WTC11 (cell line): ENCODE results near the gene GAL3ST1. TPM values are rescaled to one million over a fixed set of nuclear protein-coding genes. Genes with fewer than 3 reads are reported as not detected.
"Not testable (repeated sequence)": the region's sequence is repeated elsewhere in the genome, so short reads cannot be mapped to it uniquely, and the experiment has no call there.

Source experiments
- ATAC-seq: fragments of 200-7000 bp; cut with Tn5 transposase; 2 replicates; pipeline ENCODE4 v1.10.0; 2021; ENCODE audit warnings: mild to moderate bottlenecking, moderate library complexity
- CTCF ChIA-PET: fragments of 300-600 bp; sonication (Branson Sonifier 250); formaldehyde crosslinking; loops from one replicate; lab custom pipeline; 2021; ENCODE audit warnings: antibody characterized with exemption; lab: Charles Lee
- POLR2A ChIA-PET: fragments of 350-600 bp; sonication (Branson Sonifier 250); formaldehyde crosslinking; loops from one replicate; lab custom pipeline; 2021; ENCODE audit warnings: antibody characterized with exemption; lab: Charles Lee
- DNase-seq: peaks from one replicate; pipeline ENCODE4 v3.0.0; 2021; ENCODE audit warnings: low spot score
- H3K27ac Mint-ChIP-seq: 2 replicates; pipeline ENCODE4 v1.8.0; 2021; ENCODE audit warnings: mixed read lengths
- H3K27me3 Mint-ChIP-seq: 2 replicates; pipeline ENCODE4 v1.8.0; 2021; ENCODE audit warnings: low read depth, mild to moderate bottlenecking, moderate library complexity, mixed read lengths
- H3K36me3 Mint-ChIP-seq: 2 replicates; pipeline ENCODE4 v1.8.0; 2021; ENCODE audit warnings: mixed read lengths
- H3K4me1 Mint-ChIP-seq: 2 replicates; pipeline ENCODE4 v1.8.0; 2022; ENCODE audit warnings: mixed read lengths
- H3K4me3 Mint-ChIP-seq: 2 replicates; pipeline ENCODE4 v1.8.0; 2021; ENCODE audit warnings: mild to moderate bottlenecking, moderate library complexity, mixed read lengths
- H3K9me3 Mint-ChIP-seq: 2 replicates; pipeline ENCODE4 v1.8.0; 2021; ENCODE audit warnings: mixed read lengths
- ATF1 ChIP-seq: sonication (generic); formaldehyde crosslinking; IDR thresholded peaks from 2 replicates; pipeline ENCODE4 v1.8.1; 2023; ENCODE audit warnings: mild to moderate bottlenecking, moderate library complexity, missing genetic modification reagents
- ATF6 ChIP-seq: sonication (generic); formaldehyde crosslinking; IDR thresholded peaks from 2 replicates; pipeline ENCODE4 v1.8.1; 2023; ENCODE audit warnings: mild to moderate bottlenecking, missing genetic modification reagents
- E2F4 ChIP-seq: sonication (generic); formaldehyde crosslinking; IDR thresholded peaks from 2 replicates; pipeline ENCODE4 v1.8.1; 2022; ENCODE audit warnings: low read depth, mild to moderate bottlenecking, moderate library complexity, missing genetic modification reagents, borderline replicate concordance
- ERG ChIP-seq: fragments of 250-450 bp; sonication (Bioruptor Pico); IDR thresholded peaks from 2 replicates; pipeline ENCODE4 v1.8.0; 2021; ENCODE audit warnings: mild to moderate bottlenecking
- HMGA2 ChIP-seq: fragments of 250-450 bp; sonication (Bioruptor Pico); IDR thresholded peaks from 2 replicates; pipeline ENCODE4 v1.4.0; 2021; ENCODE audit warnings: mild to moderate bottlenecking, moderate library complexity
- PRRX2 ChIP-seq: fragments of 250-450 bp; sonication (Bioruptor Pico); IDR thresholded peaks from 2 replicates; pipeline ENCODE4 v1.8.0; 2021; ENCODE audit warnings: mild to moderate bottlenecking
- RORB ChIP-seq: fragments of 250-450 bp; sonication (Bioruptor Pico); IDR thresholded peaks from 2 replicates; pipeline ENCODE4 v1.9.0; 2021; ENCODE audit warnings: mild to moderate bottlenecking
- SP1 ChIP-seq: sonication (generic); formaldehyde crosslinking; conservative IDR thresholded peaks from 2 replicates; pipeline ENCODE4 v1.8.1; 2022; ENCODE audit warnings: missing genetic modification reagents
- TP53 ChIP-seq: sonication (generic); formaldehyde crosslinking; IDR thresholded peaks from 2 replicates; pipeline ENCODE4 v1.8.1; 2023; ENCODE audit warnings: mild to moderate bottlenecking, missing genetic modification reagents
- ZNF121 ChIP-seq: sonication (generic); formaldehyde crosslinking; IDR thresholded peaks from 2 replicates; pipeline ENCODE4 v1.8.0; 2023; ENCODE audit warnings: missing genetic modification reagents
- ZNF416 ChIP-seq: fragments of 250-450 bp; sonication (Bioruptor Pico); IDR thresholded peaks from 2 replicates; pipeline ENCODE4 v1.9.0; 2021; ENCODE audit warnings: mild to moderate bottlenecking, inconsistent platforms
- total RNA-seq: library from RNA; stranded (reverse); gene quantifications from 3 replicates; pipeline ENCODE4 v1.2.3, GENCODE V29; 2021
- TF ChIP-seq, protein P1 (sequence below): sonication (generic); formaldehyde crosslinking; IDR thresholded peaks from 2 replicates; pipeline ENCODE4 v1.8.1; 2022; ENCODE audit warnings: missing genetic modification reagents, borderline replicate concordance
- TF ChIP-seq, protein P2 (sequence below): sonication (generic); formaldehyde crosslinking; IDR thresholded peaks from 2 replicates; pipeline ENCODE4 v1.8.1; 2023; ENCODE audit warnings: mild to moderate bottlenecking, missing genetic modification reagents, borderline replicate concordance

Gene GAL3ST1
- total RNA-seq, 1 experiment from 2014 or later = 11.0 TPM

- no peaks in the 10 kb centered on the region; the same call in 1 of the 2 replicates for H3K27me3 Mint-ChIP-seq
- TF ChIP-seq, protein P1, sequence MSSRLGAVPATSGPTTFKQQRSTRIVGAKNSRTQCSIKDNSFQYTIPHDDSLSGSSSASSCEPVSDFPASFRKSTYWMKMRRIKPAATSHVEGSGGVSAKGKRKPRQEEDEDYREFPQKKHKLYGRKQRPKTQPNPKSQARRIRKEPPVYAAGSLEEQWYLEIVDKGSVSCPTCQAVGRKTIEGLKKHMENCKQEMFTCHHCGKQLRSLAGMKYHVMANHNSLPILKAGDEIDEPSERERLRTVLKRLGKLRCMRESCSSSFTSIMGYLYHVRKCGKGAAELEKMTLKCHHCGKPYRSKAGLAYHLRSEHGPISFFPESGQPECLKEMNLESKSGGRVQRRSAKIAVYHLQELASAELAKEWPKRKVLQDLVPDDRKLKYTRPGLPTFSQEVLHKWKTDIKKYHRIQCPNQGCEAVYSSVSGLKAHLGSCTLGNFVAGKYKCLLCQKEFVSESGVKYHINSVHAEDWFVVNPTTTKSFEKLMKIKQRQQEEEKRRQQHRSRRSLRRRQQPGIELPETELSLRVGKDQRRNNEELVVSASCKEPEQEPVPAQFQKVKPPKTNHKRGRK (CRISPR knock-in tag) = no peak
- no peak for TF ChIP-seq PRRX2
- ChIA-PET POLR2A (no interaction called here), CTCF (interaction anchor here (0.7 to 1.5 kb wide), 3 partner anchors 15 to 265 kb away, joined by 3 read pairs; no protein-coding TSS in a partner anchor)
- H3K27ac Mint-ChIP-seq = no peak overlapping the region
- peaks cover 17% of the 10 kb centered on the region for H3K4me1 Mint-ChIP-seq
- ATAC-seq (no peak), DNase-seq (no peak)
- no peaks in the 10 kb centered on the region for H3K36me3 Mint-ChIP-seq
- no peaks in the 10 kb centered on the region for H3K9me3 Mint-ChIP-seq
- H3K4me3 Mint-ChIP-seq = no peak overlapping the region
Measured at GRCh38 chr22:30552719-30553118, 21.7 kb downstream of the GAL3ST1 start.

GRCh38 chr22:30551813-30552212 is 22.7 kb downstream of the GAL3ST1 start:
- H3K27me3 Mint-ChIP-seq, H3K27ac Mint-ChIP-seq, CTCF ChIA-PET, ATAC-seq, H3K4me3 Mint-ChIP-seq, H3K36me3 Mint-ChIP-seq, POLR2A ChIA-PET, DNase-seq, H3K9me3 Mint-ChIP-seq: not testable (repeated sequence)
- peak; percentile 37; the same call in 1 of the 2 replicates for TF ChIP-seq ZNF121 (CRISPR knock-in tag)
- H3K4me1 Mint-ChIP-seq = peaks cover 12% of the 10 kb centered on the region

DNA sequence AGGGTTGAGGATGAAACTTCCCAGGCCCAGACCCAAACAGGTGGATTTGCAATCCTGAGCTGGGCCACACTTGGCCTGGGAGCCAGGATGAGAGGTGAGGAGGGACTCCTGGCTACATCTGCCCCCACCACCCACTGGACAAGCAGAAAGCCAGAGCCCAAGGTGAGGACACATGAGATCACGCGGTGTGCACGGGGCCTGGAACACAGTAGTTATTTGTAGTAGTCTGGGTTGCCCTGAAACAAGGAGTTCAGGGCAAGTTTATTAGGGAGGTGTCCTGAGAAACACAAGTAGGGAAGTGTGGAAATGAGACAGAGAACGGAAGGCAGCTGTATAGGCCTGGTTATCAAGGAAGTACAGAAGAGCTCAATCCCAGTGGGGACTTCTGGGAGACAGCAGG is 27.3 kb downstream of the GAL3ST1 start:
- no peak for DNase-seq
- CTCF ChIA-PET = no interaction called here
- no peak overlapping the region; the same call in 1 of the 2 replicates for H3K27ac Mint-ChIP-seq
- H3K27me3 Mint-ChIP-seq = peaks cover 24% of the 10 kb centered on the region
- H3K4me1 Mint-ChIP-seq = peaks cover 8% of the 10 kb centered on the region
- POLR2A ChIA-PET = no interaction called here
- no peak overlapping the region for H3K4me3 Mint-ChIP-seq
- H3K36me3 Mint-ChIP-seq = no peaks in the 10 kb centered on the region
- no peaks in the 10 kb centered on the region for H3K9me3 Mint-ChIP-seq
- ATAC-seq = no peak
- TF ChIP-seq HMGA2 (no peak), E2F4 (CRISPR knock-in tag) (no peak), ERG (CRISPR knock-in tag) (no peak), ZNF416 (no peak), RORB (CRISPR knock-in tag) (no peak), ATF6 (CRISPR knock-in tag) (no peak), TP53 (no peak), ATF1 (CRISPR knock-in tag) (no peak), SP1 (CRISPR knock-in tag) (no peak)
- TF ChIP-seq, protein P2, sequence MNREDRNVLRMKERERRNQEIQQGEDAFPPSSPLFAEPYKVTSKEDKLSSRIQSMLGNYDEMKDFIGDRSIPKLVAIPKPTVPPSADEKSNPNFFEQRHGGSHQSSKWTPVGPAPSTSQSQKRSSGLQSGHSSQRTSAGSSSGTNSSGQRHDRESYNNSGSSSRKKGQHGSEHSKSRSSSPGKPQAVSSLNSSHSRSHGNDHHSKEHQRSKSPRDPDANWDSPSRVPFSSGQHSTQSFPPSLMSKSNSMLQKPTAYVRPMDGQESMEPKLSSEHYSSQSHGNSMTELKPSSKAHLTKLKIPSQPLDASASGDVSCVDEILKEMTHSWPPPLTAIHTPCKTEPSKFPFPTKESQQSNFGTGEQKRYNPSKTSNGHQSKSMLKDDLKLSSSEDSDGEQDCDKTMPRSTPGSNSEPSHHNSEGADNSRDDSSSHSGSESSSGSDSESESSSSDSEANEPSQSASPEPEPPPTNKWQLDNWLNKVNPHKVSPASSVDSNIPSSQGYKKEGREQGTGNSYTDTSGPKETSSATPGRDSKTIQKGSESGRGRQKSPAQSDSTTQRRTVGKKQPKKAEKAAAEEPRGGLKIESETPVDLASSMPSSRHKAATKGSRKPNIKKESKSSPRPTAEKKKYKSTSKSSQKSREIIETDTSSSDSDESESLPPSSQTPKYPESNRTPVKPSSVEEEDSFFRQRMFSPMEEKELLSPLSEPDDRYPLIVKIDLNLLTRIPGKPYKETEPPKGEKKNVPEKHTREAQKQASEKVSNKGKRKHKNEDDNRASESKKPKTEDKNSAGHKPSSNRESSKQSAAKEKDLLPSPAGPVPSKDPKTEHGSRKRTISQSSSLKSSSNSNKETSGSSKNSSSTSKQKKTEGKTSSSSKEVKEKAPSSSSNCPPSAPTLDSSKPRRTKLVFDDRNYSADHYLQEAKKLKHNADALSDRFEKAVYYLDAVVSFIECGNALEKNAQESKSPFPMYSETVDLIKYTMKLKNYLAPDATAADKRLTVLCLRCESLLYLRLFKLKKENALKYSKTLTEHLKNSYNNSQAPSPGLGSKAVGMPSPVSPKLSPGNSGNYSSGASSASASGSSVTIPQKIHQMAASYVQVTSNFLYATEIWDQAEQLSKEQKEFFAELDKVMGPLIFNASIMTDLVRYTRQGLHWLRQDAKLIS (CRISPR knock-in tag) = no peak
